ENCODE results near the gene ATG5. TPM values are rescaled to one million over a fixed set of nuclear protein-coding genes. Genes with fewer than 3 reads are reported as not detected.

The ATG5 gene
- total and polyA plus RNA-seq, 9 of the 15 experiments (the other 6 are each of a cell fraction or from before 2014, with no cell fraction given) = 29.0 to 80.0 (median 53.2) TPM

GRCh38 chr6:106156413-106156812 lies 169.1 kb downstream of the ATG5 start (continued):
- TF ChIP-seq REST (IDR thresholded peaks at IDR 0.05; ENCODE audit: borderline replicate concordance) = no peak
- no peak for TF ChIP-seq REST (CRISPR knock-in tag; IDR thresholded peaks at IDR 0.05; ENCODE audit: low read depth)
- TF ChIP-seq ZNF316 (IDR thresholded peaks at IDR 0.05) = peak; percentile 88
- TF ChIP-seq RB1 (IDR thresholded peaks at IDR 0.05; ENCODE audit: low read depth) = no peak
- no peak for TF ChIP-seq DACH1 (IDR thresholded peaks at IDR 0.05; ENCODE audit: partially characterized antibody)
- TF ChIP-seq HNRNPK (IDR thresholded peaks at IDR 0.05; ENCODE audit: low read depth, low read length, poor library complexity, severe bottlenecking) = no peak
- peak; percentile 48; the same call in 1 of the 2 replicates for TF ChIP-seq MAFK (IDR thresholded peaks at IDR 0.05; ENCODE audit: low read length)
- peak; percentile 73 for TF ChIP-seq C11orf30 (IDR thresholded peaks at IDR 0.05; ENCODE audit: low read depth)
- no peak for TF ChIP-seq ZNF3 (CRISPR knock-in tag; IDR thresholded peaks at IDR 0.05)
- TF ChIP-seq ZNF324 (CRISPR knock-in tag; IDR thresholded peaks at IDR 0.05) = no peak
- no peak for TF ChIP-seq NCOR1 (IDR thresholded peaks at IDR 0.05)
- no peak for TF ChIP-seq GMEB1 (CRISPR knock-in tag; IDR thresholded peaks at IDR 0.05)
- no peak for TF ChIP-seq GATAD2A (IDR thresholded peaks at IDR 0.05)
- no peak for TF ChIP-seq STAG1 (CRISPR knock-in tag; IDR thresholded peaks at IDR 0.05; ENCODE audit: borderline replicate concordance)
- TF ChIP-seq TAF15 (IDR thresholded peaks at IDR 0.05; ENCODE audit: low read depth, low read length) = no peak

Data from K562 (cell line).